Osteoblast (primary cell): ENCODE results near the gene SLC39A11. TPM values are rescaled to one million over a fixed set of nuclear protein-coding genes. Genes with fewer than 3 reads are reported as not detected.

Experiments used
- DNase-seq: peaks from one replicate; pipeline ENCODE4 v3.0.0; 2011; ENCODE audit warnings: low spot score, mixed read lengths; ENCODE audit not compliant: insufficient read length; ENCODE audit errors: missing footprints
- H2AFZ ChIP-seq: 2 replicates; pipeline ENCODE4 v1.6.0; 2011; ENCODE audit warnings: mild to moderate bottlenecking, low read length
- H3K27ac ChIP-seq: 2 replicates; pipeline ENCODE4 v1.5.1; 2011; ENCODE audit warnings: mild to moderate bottlenecking, low read depth, low read length, moderate library complexity
- H3K27me3 ChIP-seq: 2 replicates; pipeline ENCODE4 v1.6.0; 2012; ENCODE audit warnings: mild to moderate bottlenecking, control low read depth, inconsistent platforms, low read length, moderate library complexity; ENCODE audit not compliant: insufficient read depth
- H3K36me3 ChIP-seq: 2 replicates; pipeline ENCODE4 v1.5.1; 2011; ENCODE audit warnings: mild to moderate bottlenecking, low read length, control low read depth, moderate library complexity; ENCODE audit not compliant: insufficient read depth
- H3K4me1 ChIP-seq: 2 replicates; pipeline ENCODE4 v1.5.1; 2011; ENCODE audit warnings: mild to moderate bottlenecking, low read length, control low read depth, moderate library complexity; ENCODE audit not compliant: insufficient read depth
- H3K4me2 ChIP-seq: 2 replicates; pipeline ENCODE4 v1.6.0; 2011; ENCODE audit warnings: mild to moderate bottlenecking, low read length; ENCODE audit not compliant: insufficient read depth
- H3K4me3 ChIP-seq: fragments of 200-600 bp; sonication (generic); 3 replicates; pipeline ENCODE4 v1.5.1; 2012; ENCODE audit warnings: mild to moderate bottlenecking, low read length, inconsistent platforms; ENCODE audit not compliant: insufficient read depth
- H3K79me2 ChIP-seq: 2 replicates; pipeline ENCODE4 v1.6.0; 2012; ENCODE audit warnings: mild to moderate bottlenecking, low read length, control low read depth, inconsistent platforms; ENCODE audit not compliant: insufficient read depth
- H3K9me3 ChIP-seq: 2 replicates; pipeline ENCODE4 v1.5.1; 2011; ENCODE audit warnings: low read depth, low read length, control low read depth
- H4K20me1 ChIP-seq: 2 replicates; pipeline ENCODE4 v1.6.0; 2012; ENCODE audit warnings: mild to moderate bottlenecking, low read length, control low read depth; ENCODE audit not compliant: insufficient read depth
- total RNA-seq: library from RNA; depleted of rRNA; stranded (reverse); fragments of >200 nt; gene quantifications from 2 replicates; pipeline ENCODE4 v1.2.3, GENCODE V29; 2012
- TF ChIP-seq, protein P1 (sequence below): IDR thresholded peaks from 2 replicates; pipeline ENCODE4 v1.5.1; 2011; ENCODE audit warnings: mild to moderate bottlenecking, low read depth, low read length, moderate library complexity; ENCODE audit errors: extremely low read depth

Gene SLC39A11
- total RNA-seq, 1 donor: 27.1 TPM

DNA sequence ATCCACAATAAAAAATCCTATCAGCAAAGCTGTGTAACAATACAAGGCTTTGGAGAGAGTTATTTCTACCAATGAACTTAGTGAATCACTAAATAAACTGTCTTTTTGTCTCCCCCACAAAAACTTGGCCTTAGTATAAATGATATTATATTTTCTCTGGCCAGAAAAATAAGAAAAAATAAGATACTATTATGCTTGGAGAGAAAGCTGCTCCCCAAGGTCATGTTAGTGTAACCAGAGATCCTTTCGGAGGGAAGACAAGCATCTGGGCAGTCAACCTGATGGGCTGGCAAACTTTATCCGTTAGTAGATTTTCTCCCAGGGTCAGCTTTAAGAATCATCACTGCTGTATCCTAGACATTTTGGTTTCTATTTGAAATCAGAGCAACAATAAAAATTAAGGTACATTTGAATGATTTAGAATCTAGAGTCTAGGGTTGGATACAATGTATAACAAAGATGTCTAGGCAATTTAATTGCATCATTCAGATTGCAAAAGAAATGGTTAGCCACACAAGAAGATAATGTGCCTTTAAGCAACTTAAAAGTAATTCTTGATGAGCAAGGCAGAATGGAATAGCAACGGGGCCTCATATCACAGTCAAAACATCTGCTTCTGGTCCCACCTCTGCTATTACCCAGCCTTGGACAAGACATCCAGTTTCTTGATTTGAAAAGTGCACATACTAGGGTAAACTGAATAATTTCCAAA, 280.4 kb downstream of the SLC39A11 start:
- H3K4me1 ChIP-seq: peaks cover 16% of the 10 kb centered on the region
- H4K20me1 ChIP-seq: no peaks in the 10 kb centered on the region
- H3K27me3 ChIP-seq: no peaks in the 10 kb centered on the region
- no peaks in the 10 kb centered on the region for H3K9me3 ChIP-seq
- TF ChIP-seq, protein P1, sequence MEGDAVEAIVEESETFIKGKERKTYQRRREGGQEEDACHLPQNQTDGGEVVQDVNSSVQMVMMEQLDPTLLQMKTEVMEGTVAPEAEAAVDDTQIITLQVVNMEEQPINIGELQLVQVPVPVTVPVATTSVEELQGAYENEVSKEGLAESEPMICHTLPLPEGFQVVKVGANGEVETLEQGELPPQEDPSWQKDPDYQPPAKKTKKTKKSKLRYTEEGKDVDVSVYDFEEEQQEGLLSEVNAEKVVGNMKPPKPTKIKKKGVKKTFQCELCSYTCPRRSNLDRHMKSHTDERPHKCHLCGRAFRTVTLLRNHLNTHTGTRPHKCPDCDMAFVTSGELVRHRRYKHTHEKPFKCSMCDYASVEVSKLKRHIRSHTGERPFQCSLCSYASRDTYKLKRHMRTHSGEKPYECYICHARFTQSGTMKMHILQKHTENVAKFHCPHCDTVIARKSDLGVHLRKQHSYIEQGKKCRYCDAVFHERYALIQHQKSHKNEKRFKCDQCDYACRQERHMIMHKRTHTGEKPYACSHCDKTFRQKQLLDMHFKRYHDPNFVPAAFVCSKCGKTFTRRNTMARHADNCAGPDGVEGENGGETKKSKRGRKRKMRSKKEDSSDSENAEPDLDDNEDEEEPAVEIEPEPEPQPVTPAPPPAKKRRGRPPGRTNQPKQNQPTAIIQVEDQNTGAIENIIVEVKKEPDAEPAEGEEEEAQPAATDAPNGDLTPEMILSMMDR: no peak
- peak overlapping the region; percentile 30 for H3K4me3 ChIP-seq
- H2AFZ ChIP-seq: peak overlapping the region; percentile 2
- no peaks in the 10 kb centered on the region for H3K36me3 ChIP-seq
- DNase-seq: no peak
- H3K79me2 ChIP-seq: no peaks in the 10 kb centered on the region
- peak overlapping the region; percentile 67 for H3K4me2 ChIP-seq
- peak overlapping the region; percentile 41 for H3K27ac ChIP-seq

- H3K27me3 ChIP-seq: no peaks in the 10 kb centered on the region
- H4K20me1 ChIP-seq: no peaks in the 10 kb centered on the region
- no peak overlapping the region for H3K27ac ChIP-seq
- TF ChIP-seq, protein P1: no peak
- no peaks in the 10 kb centered on the region for H3K36me3 ChIP-seq
- peaks cover 19% of the 10 kb centered on the region for H3K4me1 ChIP-seq
- no peaks in the 10 kb centered on the region for H3K9me3 ChIP-seq
- no peak for DNase-seq
- H3K4me2 ChIP-seq: no peak overlapping the region
- no peak overlapping the region for H3K4me3 ChIP-seq
- H2AFZ ChIP-seq: no peak overlapping the region
- no peaks in the 10 kb centered on the region for H3K79me2 ChIP-seq
Observed at GRCh38 chr17:72810991-72811508, 281.4 kb downstream of the SLC39A11 start.

- Histone ChIP-seq H3K79me2 (no peaks in the 10 kb centered on the region), H3K9me3 (no peaks in the 10 kb centered on the region), H3K4me2 (no peak overlapping the region), H3K4me1 (peaks cover 5% of the 10 kb centered on the region), H3K27ac (no peak overlapping the region), H4K20me1 (no peaks in the 10 kb centered on the region), H3K4me3 (no peak overlapping the region), H3K27me3 (no peaks in the 10 kb centered on the region), H3K36me3 (no peaks in the 10 kb centered on the region), H2AFZ (no peak overlapping the region)
- no peak for DNase-seq
- TF ChIP-seq, protein P1: no peak
Observed at GRCh38 chr17:72806011-72806410, 286.5 kb downstream of the SLC39A11 start.

- Histone ChIP-seq H3K4me2 (no peak overlapping the region), H3K79me2 (no peaks in the 10 kb centered on the region), H3K27ac (no peak overlapping the region), H3K36me3 (no peaks in the 10 kb centered on the region), H3K4me1 (peaks cover 5% of the 10 kb centered on the region), H3K9me3 (no peaks in the 10 kb centered on the region), H4K20me1 (no peaks in the 10 kb centered on the region), H3K4me3 (no peak overlapping the region), H3K27me3 (no peaks in the 10 kb centered on the region), H2AFZ (no peak overlapping the region)
- DNase-seq: no peak
- TF ChIP-seq, protein P1: no peak
Observed at GRCh38 chr17:72804949-72805707, 287.4 kb downstream of the SLC39A11 start.
